Measurements from ENCODE around the gene CHCHD6. TPM values are rescaled to one million over a fixed set of nuclear protein-coding genes. Genes with fewer than 3 reads are reported as not detected.

CHCHD6 gene
- total and polyA plus RNA-seq, 2 of the 4 experiments (the other 2 are of a cell fraction), result 18.8 to 28.9 TPM

DNA sequence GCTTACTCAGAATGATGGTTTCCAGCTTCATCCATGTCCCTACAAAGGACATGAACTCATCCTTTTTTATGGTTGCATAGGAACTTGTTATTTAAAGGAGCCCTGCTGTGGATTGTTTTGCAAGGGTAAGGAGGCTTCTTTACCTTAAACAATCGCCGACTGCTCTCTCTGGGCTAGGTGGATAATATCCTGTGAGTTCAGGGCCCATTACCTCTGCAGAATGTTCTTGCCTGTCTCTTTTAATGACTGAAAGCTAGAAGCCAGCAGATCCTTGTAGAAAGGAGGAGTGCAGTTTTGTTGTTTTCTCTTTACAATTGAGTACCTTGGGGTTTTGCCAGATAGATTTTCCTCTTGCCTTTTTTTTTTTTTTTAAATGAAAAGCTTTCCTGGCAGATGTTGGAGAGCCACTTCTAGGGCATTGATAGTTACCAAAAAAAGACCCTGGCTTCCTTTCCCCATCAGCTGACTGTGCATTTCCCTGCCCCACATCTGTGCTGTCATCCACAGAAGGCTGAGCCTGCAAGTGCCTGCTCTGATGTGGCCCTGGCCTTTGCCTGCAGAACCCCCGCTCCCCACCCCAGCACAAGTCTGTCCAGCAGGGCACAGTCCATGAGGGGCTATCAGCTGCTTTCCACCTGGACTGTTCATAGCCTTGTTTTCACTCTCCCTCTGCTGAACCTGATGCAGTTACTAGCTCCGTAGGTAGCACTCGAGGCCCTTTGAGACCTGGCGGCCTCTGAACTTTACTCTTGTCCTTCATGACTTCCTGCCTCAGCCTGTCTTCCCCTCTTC is 113.1 kb downstream of the CHCHD6 start:
- dilution Hi-C loops (cut with HindIII; ENCODE audit: low sequenced_read_pairs, unreplicated experiment), result no loop called here
- POLR2A ChIA-PET (ENCODE audit: unreplicated experiment), result no interaction called here

More for the DNA sequence above, 113.1 kb downstream of the CHCHD6 start:
- ATAC-seq (ENCODE audit: low read depth), result no peak
- Histone ChIP-seq H3K79me1 (ENCODE audit: low read depth in 1 of 2, low read length in 2 of 2) (peaks cover 0 to 2% of the 10 kb centered on the region in 2 experiments; a peak in 2 of 4 replicates), H2AK9ac (replicated peaks; ENCODE audit: low read depth, low read length, poor library complexity) (no peak overlapping the region), H3K4me2 (ENCODE audit: low read depth, low read length) (no peak overlapping the region), H2AFZ (replicated peaks; ENCODE audit: low read length, poor library complexity) (no peak overlapping the region), H3K9ac (ENCODE audit: low read depth, low read length) (no peak overlapping the region), H3K36me3 (ENCODE audit: control insufficient read depth, insufficient read depth, low read length) (no peaks in the 10 kb centered on the region), H3K18ac (ENCODE audit: low read depth, low read length) (no peak overlapping the region), H2BK120ac (ENCODE audit: low read depth, low read length) (no peak overlapping the region), H2BK15ac (ENCODE audit: low read depth, low read length) (no peak overlapping the region), H2AK5ac (ENCODE audit: low read depth, low read length) (no peak overlapping the region), H3K4me3 (ENCODE audit: insufficient read depth, low read depth, low read length) (no peak overlapping the region), H3K9me3 (ENCODE audit: control insufficient read depth, insufficient read depth, low read length) (no peaks in the 10 kb centered on the region), H3K14ac (replicated peaks; ENCODE audit: low read depth, low read length) (no peak overlapping the region), H4K91ac (ENCODE audit: insufficient read depth, low read depth, low read length) (no peak overlapping the region), H3K4ac (ENCODE audit: low read depth, low read length) (no peak overlapping the region), H4K8ac (ENCODE audit: low read depth in 2 of 2, low read length in 2 of 2) (no peak overlapping the region), H3K56ac (ENCODE audit: extremely low read depth, insufficient read depth, low read length) (no peak overlapping the region), H4K5ac (ENCODE audit: low read depth, low read length) (no peak overlapping the region), H3K4me1 (ENCODE audit: control insufficient read depth, insufficient read depth, low read length) (no peaks in the 10 kb centered on the region), H4K20me1 (ENCODE audit: insufficient read depth, low read length) (no peaks in the 10 kb centered on the region), H3K27me3 (ENCODE audit: control insufficient read depth, insufficient read depth, low read length) (no peaks in the 10 kb centered on the region), H3K27ac (ENCODE audit: insufficient read depth, low read length) (no peak overlapping the region), H2BK5ac (ENCODE audit: low read depth, low read length, poor library complexity, severe bottlenecking) (no peak overlapping the region), H3K23ac (ENCODE audit: low read depth, low read length) (no peak overlapping the region), H2BK20ac (ENCODE audit: low read depth, low read length) (no peak overlapping the region), H3K9me1 (ENCODE audit: insufficient read depth, low read length) (peaks cover 3% of the 10 kb centered on the region; the same call in 1 of the 2 replicates)
- BruUV-seq (replicated peaks), result no TSS peak
- 81% methylated on average over 5 of the region's 6 CpGs; no CpG with 5 or more reads in 1 of the 2 experiments for WGBS, 2 experiments (ENCODE audit: extremely low coverage in 2 of 2, insufficient read length in 1 of 2)
- no peak for TF ChIP-seq MXI1 (IDR thresholded peaks at IDR 0.05; ENCODE audit: borderline replicate concordance, low read depth, low read length)
- TF ChIP-seq, protein P1, sequence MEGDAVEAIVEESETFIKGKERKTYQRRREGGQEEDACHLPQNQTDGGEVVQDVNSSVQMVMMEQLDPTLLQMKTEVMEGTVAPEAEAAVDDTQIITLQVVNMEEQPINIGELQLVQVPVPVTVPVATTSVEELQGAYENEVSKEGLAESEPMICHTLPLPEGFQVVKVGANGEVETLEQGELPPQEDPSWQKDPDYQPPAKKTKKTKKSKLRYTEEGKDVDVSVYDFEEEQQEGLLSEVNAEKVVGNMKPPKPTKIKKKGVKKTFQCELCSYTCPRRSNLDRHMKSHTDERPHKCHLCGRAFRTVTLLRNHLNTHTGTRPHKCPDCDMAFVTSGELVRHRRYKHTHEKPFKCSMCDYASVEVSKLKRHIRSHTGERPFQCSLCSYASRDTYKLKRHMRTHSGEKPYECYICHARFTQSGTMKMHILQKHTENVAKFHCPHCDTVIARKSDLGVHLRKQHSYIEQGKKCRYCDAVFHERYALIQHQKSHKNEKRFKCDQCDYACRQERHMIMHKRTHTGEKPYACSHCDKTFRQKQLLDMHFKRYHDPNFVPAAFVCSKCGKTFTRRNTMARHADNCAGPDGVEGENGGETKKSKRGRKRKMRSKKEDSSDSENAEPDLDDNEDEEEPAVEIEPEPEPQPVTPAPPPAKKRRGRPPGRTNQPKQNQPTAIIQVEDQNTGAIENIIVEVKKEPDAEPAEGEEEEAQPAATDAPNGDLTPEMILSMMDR (conservative IDR thresholded peaks at IDR 0.05; ENCODE audit: low read depth, low read length), result no peak
- intact Hi-C loops (cut with micrococcal nuclease), result no loop called here
- DNase-seq, result no peak
- in situ Hi-C loops (cut with MboI; ENCODE audit: low sequenced_read_pairs), result no loop called here
- CTCF ChIA-PET, result interaction anchor here (1.1 kb wide), 1 partner anchor 10 kb away, joined by 3 read pairs; no protein-coding TSS in a partner anchor

Measured in IMR-90 (cell line).